IMR-90 (cell line): ENCODE results near the gene CENPT. TPM values are rescaled to one million over a fixed set of nuclear protein-coding genes. Genes with fewer than 3 reads are reported as not detected.

Experiments used
- ATAC-seq: fragments of 200-7000 bp; cut with Tn5 transposase; 2 replicates; pipeline ENCODE4 v1.9.1; 2020; ENCODE audit warnings: low read depth, mild to moderate bottlenecking, moderate library complexity
- BruUV-seq: library from RNA; stranded (reverse); fragments of 400-500 nt; replicated peaks from 2 replicates; lab custom pipeline; 2021; lab: Mats Ljungman, UMichigan
- CTCF ChIA-PET: fragments of 300-600 bp; formaldehyde crosslinking; extraction: SDS; loops from one replicate; lab custom pipeline; 2021; ENCODE audit warnings: antibody characterized with exemption; lab: Yijun Ruan, JAX
- POLR2A ChIA-PET: fragments of 300-600 bp; sonication (Branson Sonifier 250); formaldehyde crosslinking; loops from one replicate; lab custom pipeline; 2022; ENCODE audit warnings: antibody characterized with exemption; ENCODE audit not compliant: unreplicated experiment; lab: Charles Lee
- DNase-seq: peaks from one replicate; pipeline ENCODE4 v3.0.0; 2013
- H2AFZ ChIP-seq: replicated peaks from 2 replicates; pipeline ENCODE3; 2013; ENCODE audit warnings: low read length, mild to moderate bottlenecking; ENCODE audit not compliant: poor library complexity
- H2AK5ac ChIP-seq: 2 replicates; pipeline ENCODE4 v1.6.1; 2013; ENCODE audit warnings: low read depth, low read length, inconsistent platforms
- H2AK9ac ChIP-seq: replicated peaks from 2 replicates; pipeline ENCODE3; 2013; ENCODE audit warnings: mild to moderate bottlenecking, low read depth, low read length, moderate library complexity; ENCODE audit not compliant: poor library complexity
- H2BK120ac ChIP-seq: 2 replicates; pipeline ENCODE4 v1.6.1; 2013; ENCODE audit warnings: low read depth, low read length, inconsistent platforms
- H2BK15ac ChIP-seq: 3 replicates; pipeline ENCODE4 v1.6.1; 2013; ENCODE audit warnings: low read depth, low read length, inconsistent platforms
- H2BK20ac ChIP-seq: 2 replicates; pipeline ENCODE4 v1.6.1; 2013; ENCODE audit warnings: low read depth, mild to moderate bottlenecking, inconsistent platforms, low read length, moderate library complexity
- H2BK5ac ChIP-seq: 2 replicates; pipeline ENCODE4 v1.6.1; 2013; ENCODE audit warnings: mild to moderate bottlenecking, low read depth, low read length, inconsistent platforms; ENCODE audit not compliant: poor library complexity, severe bottlenecking
- H3K14ac ChIP-seq: replicated peaks from 2 replicates; pipeline ENCODE4 v1.6.1; 2013; ENCODE audit warnings: low read depth, low read length, inconsistent platforms
- H3K18ac ChIP-seq: 2 replicates; pipeline ENCODE4 v1.6.1; 2013; ENCODE audit warnings: low read depth, low read length, control low read depth
- H3K23ac ChIP-seq: 2 replicates; pipeline ENCODE4 v1.6.1; 2013; ENCODE audit warnings: low read depth, low read length, inconsistent platforms
- H3K27ac ChIP-seq: 2 replicates; pipeline ENCODE4 v1.5.1; 2013; ENCODE audit warnings: mild to moderate bottlenecking, control low read depth, low read length; ENCODE audit not compliant: insufficient read depth
- H3K27me3 ChIP-seq: 2 replicates; pipeline ENCODE4 v1.6.1; 2013; ENCODE audit warnings: low read length; ENCODE audit not compliant: control insufficient read depth, insufficient read depth
- H3K36me3 ChIP-seq: 2 replicates; pipeline ENCODE4 v1.6.1; 2013; ENCODE audit warnings: low read length, mixed read lengths; ENCODE audit not compliant: control insufficient read depth, insufficient read depth
- H3K4ac ChIP-seq: 2 replicates; pipeline ENCODE4 v1.6.1; 2013; ENCODE audit warnings: low read depth, low read length, inconsistent platforms
- H3K4me1 ChIP-seq: 2 replicates; pipeline ENCODE4 v1.6.1; 2013; ENCODE audit warnings: low read length, mixed read lengths; ENCODE audit not compliant: control insufficient read depth, insufficient read depth
- H3K4me2 ChIP-seq: 2 replicates; pipeline ENCODE4 v1.6.1; 2013; ENCODE audit warnings: low read depth, mild to moderate bottlenecking, control low read depth, low read length, moderate library complexity
- H3K4me3 ChIP-seq: 2 replicates; pipeline ENCODE4 v1.5.1; 2013; ENCODE audit warnings: low read depth, mild to moderate bottlenecking, control low read depth, low read length, moderate library complexity; ENCODE audit not compliant: insufficient read depth
- H3K56ac ChIP-seq: 2 replicates; pipeline ENCODE4 v1.6.1; 2013; ENCODE audit warnings: low read length, inconsistent platforms; ENCODE audit not compliant: insufficient read depth; ENCODE audit errors: extremely low read depth
- H3K79me1 ChIP-seq, 2 experiments: 2 replicates each; pipeline ENCODE4 v1.6.1; 2013; ENCODE audit warnings: low read length in 2 of 2, inconsistent platforms in 1 of 2, low read depth in 1 of 2
- H3K9ac ChIP-seq: 2 replicates; pipeline ENCODE4 v1.6.1; 2013; ENCODE audit warnings: low read depth, low read length, control low read depth
- H3K9me1 ChIP-seq: 2 replicates; pipeline ENCODE4 v1.6.1; 2013; ENCODE audit warnings: low read length, inconsistent platforms; ENCODE audit not compliant: insufficient read depth
- H3K9me3 ChIP-seq: 2 replicates; pipeline ENCODE4 v1.6.1; 2013; ENCODE audit warnings: low read length; ENCODE audit not compliant: control insufficient read depth, insufficient read depth
- H4K20me1 ChIP-seq: 2 replicates; pipeline ENCODE4 v1.6.1; 2013; ENCODE audit warnings: low read length, inconsistent platforms; ENCODE audit not compliant: insufficient read depth
- H4K5ac ChIP-seq: 2 replicates; pipeline ENCODE4 v1.6.1; 2013; ENCODE audit warnings: mild to moderate bottlenecking, low read depth, low read length, control low read depth
- H4K8ac ChIP-seq, 2 experiments: 2 replicates each; pipeline ENCODE4 v1.6.1; 2013; ENCODE audit warnings: low read depth in 2 of 2, low read length in 2 of 2, control low read depth in 1 of 2, inconsistent platforms in 1 of 2
- H4K91ac ChIP-seq: 2 replicates; pipeline ENCODE4 v1.6.1; 2013; ENCODE audit warnings: low read depth, low read length, inconsistent platforms; ENCODE audit not compliant: insufficient read depth
- BHLHE40 ChIP-seq: fragments of 150-350 bp; IDR thresholded peaks from 2 replicates; pipeline ENCODE4 v1.6.1; 2016; ENCODE audit warnings: mild to moderate bottlenecking, low read depth, low read length
- CHD1 ChIP-seq: IDR thresholded peaks from 2 replicates; pipeline ENCODE4 v1.6.1; 2012; ENCODE audit warnings: low read depth, low read length, improper control_type of control experiment
- CTCF ChIP-seq: conservative IDR thresholded peaks from 2 replicates; pipeline ENCODE4 v1.5.1; 2012; ENCODE audit warnings: mild to moderate bottlenecking, low read depth, low read length, improper control_type of control experiment
- ELK1 ChIP-seq: fragments of 150-350 bp; IDR thresholded peaks from 2 replicates; pipeline ENCODE4 v1.6.1; 2016; ENCODE audit warnings: low read depth, mild to moderate bottlenecking, low read length, moderate library complexity, borderline replicate concordance
- FOS ChIP-seq: fragments of 150-350 bp; IDR thresholded peaks from 2 replicates; pipeline ENCODE4 v1.6.1; 2016; ENCODE audit warnings: low read depth, low read length
- MAFK ChIP-seq: IDR thresholded peaks from 2 replicates; pipeline ENCODE4 v1.6.1; 2012; ENCODE audit warnings: low read depth, low read length, improper control_type of control experiment
- MAZ ChIP-seq: IDR thresholded peaks from 2 replicates; pipeline ENCODE4 v1.6.1; 2012; ENCODE audit warnings: low read depth, mild to moderate bottlenecking, low read length, improper control_type of control experiment, moderate library complexity, borderline replicate concordance
- POLR2A ChIP-seq: IDR thresholded peaks from 2 replicates; pipeline ENCODE4 v1.6.1; 2012; ENCODE audit warnings: mild to moderate bottlenecking, low read depth, low read length
- RAD21 ChIP-seq: IDR thresholded peaks from 2 replicates; pipeline ENCODE4 v1.6.1; 2012; ENCODE audit warnings: low read length, improper control_type of control experiment
- RFX5 ChIP-seq: IDR thresholded peaks from 2 replicates; pipeline ENCODE4 v1.8.0; 2012; ENCODE audit warnings: low read depth, mild to moderate bottlenecking, low read length, moderate library complexity
- SMC3 ChIP-seq: fragments of 150-350 bp; IDR thresholded peaks from 2 replicates; pipeline ENCODE4 v1.6.1; 2016; ENCODE audit warnings: low read depth, mild to moderate bottlenecking, antibody characterized with exemption, low read length, moderate library complexity
- USF2 ChIP-seq: fragments of 150-350 bp; IDR thresholded peaks from 2 replicates; pipeline ENCODE4 v1.6.1; 2017; ENCODE audit warnings: mild to moderate bottlenecking, antibody characterized with exemption, low read length, low read depth
- WGBS, 2 experiments: methylation state at CpG; one replicate each; pipeline versions ENCODE4 v1.1.5 to v1.1.7; 2013; ENCODE audit warnings: missing lambda C conversion rate in 2 of 2; ENCODE audit not compliant: insufficient read length in 1 of 2; ENCODE audit errors: extremely low coverage in 2 of 2; 5-methylcytosine and 5-hydroxymethylcytosine counted together
- dilution Hi-C: fragments of 300-500 bp; cut with HindIII; formaldehyde crosslinking; loops from one replicate; pipeline ENCODE4 v1.14.3; 2018; ENCODE audit warnings: low sequenced_read_pairs; ENCODE audit not compliant: unreplicated experiment
- in situ Hi-C: fragments of 300-500 bp; cut with MboI; formaldehyde crosslinking; loops from 3 replicates; pipeline ENCODE4 v1.14.3; 2019; ENCODE audit warnings: low sequenced_read_pairs, inconsistent platforms, mixed read lengths
- intact Hi-C: fragments of 100-400 bp; cut with micrococcal nuclease; formaldehyde crosslinking; loops from 2 replicates; pipeline ENCODE4 v1.10.0; 2022
- polyA plus RNA-seq, 3 experiments: library from polyadenylated mRNA; depleted of rRNA; stranded (reverse); fragments of >200 nt; gene quantifications; 2 replicates each; pipeline ENCODE4 v1.2.3, GENCODE V29; 2012; ENCODE audit warnings: low replicate concordance in 1 of 3
- total RNA-seq: library from RNA; depleted of rRNA; stranded (reverse); fragments of >200 nt; gene quantifications from 2 replicates; pipeline ENCODE4 v1.2.3, GENCODE V29; 2012

The CENPT gene
- total and polyA plus RNA-seq, 2 of the 4 experiments (the other 2 are of a cell fraction), result 33.3 to 83.1 TPM

DNA sequence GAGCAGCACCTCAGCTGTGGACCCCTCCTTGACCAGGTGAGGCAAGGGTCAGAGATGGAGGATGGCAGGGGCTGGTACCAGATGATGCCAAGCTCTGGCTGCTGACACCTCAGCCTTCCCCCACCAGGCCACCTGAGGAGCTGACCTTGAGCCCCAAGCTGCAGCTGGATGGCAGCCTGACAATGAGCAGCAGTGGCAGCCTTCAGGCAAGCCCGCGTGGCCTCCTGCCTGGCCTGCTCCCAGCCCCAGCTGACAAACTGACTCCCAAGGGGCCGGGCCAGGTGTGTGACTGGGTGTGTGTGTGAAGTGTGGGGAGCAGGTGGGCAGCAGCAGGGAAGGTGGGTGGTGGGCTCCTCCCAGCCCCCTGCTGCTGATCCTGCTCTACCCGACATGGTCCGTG, 32.4 kb upstream of the CENPT start:
- no peak for TF ChIP-seq CTCF
- TF ChIP-seq POLR2A, result no peak
- no peak for TF ChIP-seq USF2
- TF ChIP-seq MAZ, result no peak
- TF ChIP-seq CHD1, result no peak
- TF ChIP-seq RFX5, result no peak
- no peak for TF ChIP-seq BHLHE40
- TF ChIP-seq SMC3, result no peak
- TF ChIP-seq RAD21, result no peak
- TF ChIP-seq ELK1, result no peak
- no peak for TF ChIP-seq MAFK
- TF ChIP-seq FOS, result no peak
- H3K56ac ChIP-seq, result no peak overlapping the region
- DNase-seq, result no peak
- no peak overlapping the region for H3K27ac ChIP-seq
- ChIA-PET POLR2A (no interaction called here), CTCF (interaction anchor here (0.9 kb wide), 1 partner anchor 8 kb away, joined by 3 read pairs; no protein-coding TSS in a partner anchor)
- peaks cover 4% of the 10 kb centered on the region; the same call in 1 of the 2 replicates for H3K4me1 ChIP-seq
- H3K36me3 ChIP-seq, result peaks cover 83% of the 10 kb centered on the region
- intact Hi-C loops (no loop called here), in situ Hi-C loops (no loop called here), dilution Hi-C loops (no loop called here)
- H3K4me2 ChIP-seq, result no peak overlapping the region
- no peak overlapping the region for H2AK9ac ChIP-seq
- no peak overlapping the region for H4K91ac ChIP-seq
- no peaks in the 10 kb centered on the region for H3K9me3 ChIP-seq
- H4K8ac ChIP-seq, result no peak overlapping the region
- H2BK15ac ChIP-seq, result no peak overlapping the region
- no TSS peak for BruUV-seq
- H3K79me1 ChIP-seq, result peaks cover 18 to 33% of the 10 kb centered on the region in 2 experiments
- H3K4ac ChIP-seq, result no peak overlapping the region
- no peaks in the 10 kb centered on the region for H3K27me3 ChIP-seq
- no peak overlapping the region for H2BK20ac ChIP-seq
- peaks cover 53% of the 10 kb centered on the region for H4K20me1 ChIP-seq
- no peak overlapping the region for H2AFZ ChIP-seq
- no peak overlapping the region for H3K9ac ChIP-seq
- peaks cover 9% of the 10 kb centered on the region; the same call in 1 of the 2 replicates for H3K9me1 ChIP-seq
- no peak overlapping the region for H2BK120ac ChIP-seq
- H2BK5ac ChIP-seq, result no peak overlapping the region
- no peak for ATAC-seq
- no peak overlapping the region for H3K23ac ChIP-seq
- no peak overlapping the region for H3K14ac ChIP-seq
- no peak overlapping the region for H2AK5ac ChIP-seq
- WGBS, 2 experiments, result no CpG with 5 or more reads among the region's 5 CpGs
- H3K18ac ChIP-seq, result no peak overlapping the region
- no peak overlapping the region for H4K5ac ChIP-seq
- H3K4me3 ChIP-seq, result no peak overlapping the region
